ENCODE data around the gene NFATC2. TPM values are rescaled to one million over a fixed set of nuclear protein-coding genes. Genes with fewer than 3 reads are reported as not detected.

Gene NFATC2
- total and polyA plus RNA-seq, 2 of the 4 experiments (the other 2 are of a cell fraction) = 0.18 to 0.38 TPM

DNA sequence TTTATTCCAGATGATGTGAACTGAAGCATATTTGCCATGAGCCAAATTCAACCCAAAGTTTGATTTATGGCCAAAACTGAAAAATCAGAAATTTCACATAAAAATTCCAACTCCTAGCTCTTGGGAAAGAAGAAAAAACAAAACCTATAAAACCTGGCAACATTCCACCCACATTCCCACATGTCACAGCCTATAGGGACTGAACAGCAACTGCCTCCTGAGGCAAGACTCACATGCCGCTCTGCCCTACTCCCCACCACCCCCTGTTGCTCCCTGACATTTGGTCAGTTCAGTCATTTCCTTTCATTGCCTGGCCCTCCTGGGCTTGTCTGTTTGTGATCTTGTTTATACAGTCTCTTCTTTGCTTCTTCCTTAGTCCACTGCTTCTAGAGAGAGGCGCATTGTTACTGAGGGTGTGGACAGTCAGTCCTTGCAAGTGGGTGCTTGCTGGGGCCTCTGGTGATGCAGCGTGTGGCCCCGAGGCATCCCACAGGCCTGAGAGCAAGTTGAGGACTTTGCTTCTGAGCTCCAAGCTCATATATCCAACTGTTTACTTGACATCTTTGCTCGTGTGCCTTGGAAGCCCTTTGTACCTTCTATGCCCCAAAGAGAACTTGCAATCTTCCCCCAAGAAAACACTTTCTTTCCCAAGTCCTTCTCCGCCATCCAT lies 31.4 kb downstream of the NFATC2 start:
- no peak overlapping the region for H3K14ac ChIP-seq (replicated peaks; ENCODE audit: low read depth, low read length)
- ATAC-seq (ENCODE audit: low read depth) (no peak), DNase-seq (no peak)
- H4K91ac ChIP-seq (ENCODE audit: insufficient read depth, low read depth, low read length) = no peak overlapping the region
- no peak overlapping the region for H2BK15ac ChIP-seq (ENCODE audit: low read depth, low read length)
- H3K4ac ChIP-seq (ENCODE audit: low read depth, low read length) = no peak overlapping the region
- H3K9me3 ChIP-seq (ENCODE audit: control insufficient read depth, insufficient read depth, low read length) = no peaks in the 10 kb centered on the region
- no peaks in the 10 kb centered on the region for H4K20me1 ChIP-seq (ENCODE audit: insufficient read depth, low read length)
- H3K36me3 ChIP-seq (ENCODE audit: control insufficient read depth, insufficient read depth, low read length) = no peaks in the 10 kb centered on the region
- H3K23ac ChIP-seq (ENCODE audit: low read depth, low read length) = no peak overlapping the region
- no peak overlapping the region for H4K5ac ChIP-seq (ENCODE audit: low read depth, low read length)
- H3K4me2 ChIP-seq (ENCODE audit: low read depth, low read length) = no peak overlapping the region
- TF ChIP-seq RCOR1 (IDR thresholded peaks at IDR 0.05; ENCODE audit: insufficient replicate concordance, low read length) (no peak), CHD1 (IDR thresholded peaks at IDR 0.05; ENCODE audit: low read depth, low read length) (no peak), BHLHE40 (IDR thresholded peaks at IDR 0.05; ENCODE audit: low read depth, low read length) (no peak), RAD21 (IDR thresholded peaks at IDR 0.05; ENCODE audit: low read length) (no peak), SMC3 (IDR thresholded peaks at IDR 0.05; ENCODE audit: low read depth, low read length) (no peak), NFE2L2 (IDR thresholded peaks at IDR 0.05; ENCODE audit: low read depth, low read length) (no peak), RFX5 (IDR thresholded peaks at IDR 0.05; ENCODE audit: low read depth, low read length) (no peak), POLR2A (IDR thresholded peaks at IDR 0.05; ENCODE audit: low read depth, low read length) (no peak), FOS (IDR thresholded peaks at IDR 0.05; ENCODE audit: low read depth, low read length) (no peak), MAZ (IDR thresholded peaks at IDR 0.05; ENCODE audit: borderline replicate concordance, low read depth, low read length) (no peak), MAFK (IDR thresholded peaks at IDR 0.05; ENCODE audit: low read depth, low read length) (no peak), MXI1 (IDR thresholded peaks at IDR 0.05; ENCODE audit: borderline replicate concordance, low read depth, low read length) (no peak)
- TF ChIP-seq, protein P1, sequence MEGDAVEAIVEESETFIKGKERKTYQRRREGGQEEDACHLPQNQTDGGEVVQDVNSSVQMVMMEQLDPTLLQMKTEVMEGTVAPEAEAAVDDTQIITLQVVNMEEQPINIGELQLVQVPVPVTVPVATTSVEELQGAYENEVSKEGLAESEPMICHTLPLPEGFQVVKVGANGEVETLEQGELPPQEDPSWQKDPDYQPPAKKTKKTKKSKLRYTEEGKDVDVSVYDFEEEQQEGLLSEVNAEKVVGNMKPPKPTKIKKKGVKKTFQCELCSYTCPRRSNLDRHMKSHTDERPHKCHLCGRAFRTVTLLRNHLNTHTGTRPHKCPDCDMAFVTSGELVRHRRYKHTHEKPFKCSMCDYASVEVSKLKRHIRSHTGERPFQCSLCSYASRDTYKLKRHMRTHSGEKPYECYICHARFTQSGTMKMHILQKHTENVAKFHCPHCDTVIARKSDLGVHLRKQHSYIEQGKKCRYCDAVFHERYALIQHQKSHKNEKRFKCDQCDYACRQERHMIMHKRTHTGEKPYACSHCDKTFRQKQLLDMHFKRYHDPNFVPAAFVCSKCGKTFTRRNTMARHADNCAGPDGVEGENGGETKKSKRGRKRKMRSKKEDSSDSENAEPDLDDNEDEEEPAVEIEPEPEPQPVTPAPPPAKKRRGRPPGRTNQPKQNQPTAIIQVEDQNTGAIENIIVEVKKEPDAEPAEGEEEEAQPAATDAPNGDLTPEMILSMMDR (conservative IDR thresholded peaks at IDR 0.05; ENCODE audit: low read depth, low read length) = no peak
- TF ChIP-seq, protein P2, sequence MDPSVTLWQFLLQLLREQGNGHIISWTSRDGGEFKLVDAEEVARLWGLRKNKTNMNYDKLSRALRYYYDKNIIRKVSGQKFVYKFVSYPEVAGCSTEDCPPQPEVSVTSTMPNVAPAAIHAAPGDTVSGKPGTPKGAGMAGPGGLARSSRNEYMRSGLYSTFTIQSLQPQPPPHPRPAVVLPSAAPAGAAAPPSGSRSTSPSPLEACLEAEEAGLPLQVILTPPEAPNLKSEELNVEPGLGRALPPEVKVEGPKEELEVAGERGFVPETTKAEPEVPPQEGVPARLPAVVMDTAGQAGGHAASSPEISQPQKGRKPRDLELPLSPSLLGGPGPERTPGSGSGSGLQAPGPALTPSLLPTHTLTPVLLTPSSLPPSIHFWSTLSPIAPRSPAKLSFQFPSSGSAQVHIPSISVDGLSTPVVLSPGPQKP (IDR thresholded peaks at IDR 0.05; ENCODE audit: borderline replicate concordance, low read depth, low read length) = no peak
- TF ChIP-seq, protein P3, sequence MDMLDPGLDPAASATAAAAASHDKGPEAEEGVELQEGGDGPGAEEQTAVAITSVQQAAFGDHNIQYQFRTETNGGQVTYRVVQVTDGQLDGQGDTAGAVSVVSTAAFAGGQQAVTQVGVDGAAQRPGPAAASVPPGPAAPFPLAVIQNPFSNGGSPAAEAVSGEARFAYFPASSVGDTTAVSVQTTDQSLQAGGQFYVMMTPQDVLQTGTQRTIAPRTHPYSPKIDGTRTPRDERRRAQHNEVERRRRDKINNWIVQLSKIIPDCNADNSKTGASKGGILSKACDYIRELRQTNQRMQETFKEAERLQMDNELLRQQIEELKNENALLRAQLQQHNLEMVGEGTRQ (IDR thresholded peaks at IDR 0.05; ENCODE audit: low read depth, low read length) = no peak
- no peak overlapping the region for H2BK20ac ChIP-seq (ENCODE audit: low read depth, low read length)
- dilution Hi-C loops (cut with HindIII; ENCODE audit: low sequenced_read_pairs, unreplicated experiment) (no loop called here), in situ Hi-C loops (cut with MboI; ENCODE audit: low sequenced_read_pairs) (no loop called here), intact Hi-C loops (cut with micrococcal nuclease) (loop anchor here (2.0 kb wide), 1 partner anchor 44 kb away; no protein-coding TSS in a partner anchor)
- H3K4me1 ChIP-seq (ENCODE audit: control insufficient read depth, insufficient read depth, low read length) = peaks cover 4% of the 10 kb centered on the region; the same call in 1 of the 2 replicates
- H3K9me1 ChIP-seq (ENCODE audit: insufficient read depth, low read length) = peaks cover 4% of the 10 kb centered on the region; the same call in 1 of the 2 replicates
- H3K27me3 ChIP-seq (ENCODE audit: control insufficient read depth, insufficient read depth, low read length) = no peaks in the 10 kb centered on the region
- no peak overlapping the region for H3K9ac ChIP-seq (ENCODE audit: low read depth, low read length)
- H3K4me3 ChIP-seq (ENCODE audit: insufficient read depth, low read depth, low read length) = no peak overlapping the region
- H2AK5ac ChIP-seq (ENCODE audit: low read depth, low read length) = no peak overlapping the region
- H2AK9ac ChIP-seq (replicated peaks; ENCODE audit: low read depth, low read length, poor library complexity) = no peak overlapping the region
- no peak overlapping the region for H3K18ac ChIP-seq (ENCODE audit: low read depth, low read length)
- H3K56ac ChIP-seq (ENCODE audit: extremely low read depth, insufficient read depth, low read length) = no peak overlapping the region
- CTCF ChIA-PET = no interaction called here
- no peak overlapping the region for H2BK120ac ChIP-seq (ENCODE audit: low read depth, low read length)
- WGBS, 2 experiments (ENCODE audit: extremely low coverage in 2 of 2, insufficient read length in 1 of 2) = 88% methylated on average over 5 of the region's 6 CpGs; no CpG with 5 or more reads in 1 of the 2 experiments
- no TSS peak for BruUV-seq (replicated peaks)
- POLR2A ChIA-PET (ENCODE audit: unreplicated experiment) = no interaction called here
- no peak overlapping the region for H4K8ac ChIP-seq (ENCODE audit: low read depth in 2 of 2, low read length in 2 of 2)
- no peak overlapping the region for H3K27ac ChIP-seq (ENCODE audit: insufficient read depth, low read length)
- no peaks in the 10 kb centered on the region for H3K79me1 ChIP-seq (ENCODE audit: low read depth in 1 of 2, low read length in 2 of 2)
- no peak overlapping the region for H2BK5ac ChIP-seq (ENCODE audit: low read depth, low read length, poor library complexity, severe bottlenecking)
- no peak overlapping the region for H2AFZ ChIP-seq (replicated peaks; ENCODE audit: low read length, poor library complexity)

Data from IMR-90 (cell line).